Dendritic cell treated with granulocyte-macrophage colony-stimulating factor and Interleukin-4, amounts not matched to agents 40 ng/mL and 50 ng/mL, for 4 days (primary cell): ENCODE results near the gene RAP2B.
A peak's percentile ranks its signal among the peaks of the same experiment; 100 is the strongest.
"Not testable (repeated sequence)": the region's sequence is repeated elsewhere in the genome, so short reads cannot be mapped to it uniquely, and the experiment has no call there.

Experiments
- H3K27ac Mint-ChIP-seq: one replicate; pipeline ENCODE4 v1.8.0; 2022; ENCODE audit warnings: mild to moderate bottlenecking, mixed read lengths
- H3K27me3 Mint-ChIP-seq: one replicate; pipeline ENCODE4 v1.8.0; 2022; ENCODE audit warnings: mild to moderate bottlenecking, mixed read lengths
- H3K36me3 Mint-ChIP-seq: one replicate; pipeline ENCODE4 v1.8.0; 2022; ENCODE audit warnings: low read depth, mixed read lengths
- H3K4me1 Mint-ChIP-seq: one replicate; pipeline ENCODE4 v1.8.0; 2022; ENCODE audit warnings: low read depth, mixed read lengths
- H3K4me3 Mint-ChIP-seq: one replicate; pipeline ENCODE4 v1.8.0; 2022; ENCODE audit warnings: mild to moderate bottlenecking, moderate library complexity, mixed read lengths
- H3K9me3 Mint-ChIP-seq: one replicate; pipeline ENCODE4 v1.8.0; 2022; ENCODE audit warnings: mixed read lengths
- intact Hi-C: fragments of 100-400 bp; cut with micrococcal nuclease; formaldehyde crosslinking; loops from one replicate; pipeline ENCODE4 v1.15.0; 2022

The RAP2B gene

DNA sequence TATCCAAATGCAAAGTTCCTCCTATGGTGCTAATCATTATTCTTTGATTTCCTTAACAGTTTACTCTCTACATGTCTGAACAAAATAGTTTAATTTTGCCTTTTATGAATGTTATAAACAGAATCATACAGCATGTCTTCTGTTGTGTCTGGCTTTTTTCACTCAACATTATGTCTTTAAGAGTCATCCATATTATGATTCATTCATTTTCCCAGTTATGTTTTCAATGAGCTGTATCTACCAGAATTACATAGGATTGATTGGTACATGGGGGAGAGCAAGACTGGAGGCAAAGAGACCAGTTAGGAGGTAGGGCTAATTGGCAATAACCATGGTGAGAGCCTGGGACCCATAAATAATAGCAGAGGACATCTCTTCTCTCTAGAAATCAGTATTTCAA lies 16.6 kb upstream of the RAP2B start:
- H3K4me1 Mint-ChIP-seq: peaks cover 21% of the 10 kb centered on the region
- H3K9me3 Mint-ChIP-seq: peaks cover 8% of the 10 kb centered on the region
- peak overlapping the region; percentile 72 for H3K27ac Mint-ChIP-seq
- H3K36me3 Mint-ChIP-seq: no peaks in the 10 kb centered on the region
- intact Hi-C loops: loop anchor here (1.0 kb wide), 1 partner anchor 15 kb away; no protein-coding TSS in a partner anchor
- H3K27me3 Mint-ChIP-seq: no peaks in the 10 kb centered on the region
- no peak overlapping the region for H3K4me3 Mint-ChIP-seq

DNA sequence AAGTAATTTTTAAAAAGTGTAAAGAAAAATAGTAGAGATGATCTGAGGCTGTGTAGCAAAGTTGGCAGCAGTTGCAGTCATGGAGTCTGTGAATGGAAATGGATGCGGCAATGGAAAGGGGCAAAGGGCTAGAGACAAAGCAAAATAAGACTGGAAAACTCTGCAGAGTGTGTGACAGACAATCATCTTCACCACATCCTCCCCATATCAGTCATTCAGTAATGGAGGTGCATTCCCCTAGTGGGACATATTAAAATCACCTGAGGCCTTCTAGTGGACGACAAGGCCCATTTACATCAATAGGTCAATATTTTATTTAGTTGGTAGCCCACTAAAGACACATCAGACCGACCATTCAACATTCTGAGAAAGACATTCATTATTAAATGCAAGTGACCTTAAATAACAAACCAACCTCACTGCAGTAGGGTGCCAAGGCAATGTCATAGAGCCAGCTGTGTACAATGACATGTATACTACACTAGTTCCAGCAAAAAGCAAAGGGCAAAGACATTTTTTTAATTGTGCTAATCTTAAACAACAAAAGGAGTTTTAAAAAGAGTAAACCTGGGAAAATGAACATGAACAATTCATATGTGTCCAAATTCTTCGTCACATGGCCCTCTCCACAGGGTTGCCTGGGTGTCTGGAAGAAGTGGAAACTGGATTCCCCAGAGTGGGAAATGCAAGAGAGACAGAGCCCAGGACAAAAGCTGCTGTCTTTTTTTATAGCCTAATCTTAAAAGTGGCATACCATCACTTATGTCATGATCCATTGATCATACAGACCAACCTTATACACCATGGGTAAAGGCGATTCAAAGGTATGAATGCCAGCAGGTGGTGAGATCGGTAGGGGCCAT lies 15.6 kb upstream of the RAP2B start:
- Mint-ChIP-seq H3K36me3 (no peaks in the 10 kb centered on the region), H3K27ac (no peak overlapping the region), H3K9me3 (peaks cover 8% of the 10 kb centered on the region), H3K4me3 (no peak overlapping the region), H3K27me3 (no peaks in the 10 kb centered on the region), H3K4me1 (peaks cover 21% of the 10 kb centered on the region)
- intact Hi-C loops: no loop called here

DNA sequence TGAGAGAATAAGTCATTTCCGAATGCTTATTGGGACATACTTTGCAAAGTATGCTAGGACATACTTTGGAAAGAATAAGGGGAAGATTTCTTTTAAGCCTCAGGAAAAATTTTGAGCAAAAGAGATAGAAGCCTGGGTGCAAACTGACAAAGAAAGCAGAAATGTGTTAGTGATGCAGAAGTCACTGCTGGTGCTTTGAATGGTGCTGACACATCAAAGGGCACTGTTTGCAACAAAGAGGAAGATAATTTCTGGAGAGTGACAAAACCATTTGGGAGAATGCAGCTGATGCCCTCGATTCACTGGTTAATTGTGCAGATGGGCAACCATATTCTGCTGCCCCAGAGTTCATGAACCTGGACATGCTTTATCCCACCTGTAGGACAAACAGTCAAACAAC lies 11.0 kb upstream of the RAP2B start:
- Mint-ChIP-seq H3K9me3 (peaks cover 8% of the 10 kb centered on the region), H3K4me1 (peaks cover 17% of the 10 kb centered on the region), H3K27ac (peak overlapping the region; percentile 78), H3K36me3 (no peaks in the 10 kb centered on the region), H3K27me3 (no peaks in the 10 kb centered on the region), H3K4me3 (no peak overlapping the region)
- intact Hi-C loops: no loop called here

DNA sequence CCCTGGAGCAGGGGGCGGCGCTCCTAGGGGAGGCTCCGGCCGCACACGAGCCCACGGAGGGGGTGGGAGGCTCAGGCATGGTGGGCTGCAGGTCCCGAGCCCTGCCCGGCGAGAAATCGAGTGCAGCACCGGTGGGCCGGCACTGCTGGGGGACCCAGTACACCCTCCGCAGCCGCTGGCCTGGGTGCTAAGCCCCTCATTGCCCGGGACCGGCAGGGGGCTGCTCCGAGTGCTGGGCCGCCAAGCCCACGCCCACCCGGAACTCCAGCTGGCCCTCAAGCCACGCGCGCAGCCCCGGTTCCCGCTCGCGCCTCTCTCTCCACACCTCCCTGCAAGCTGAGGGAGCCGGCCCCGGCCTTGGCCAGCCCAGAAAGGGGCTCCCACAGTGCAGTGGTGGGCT lies 6.2 kb upstream of the RAP2B start:
- H3K4me1 Mint-ChIP-seq: peaks cover 18% of the 10 kb centered on the region
- H3K36me3 Mint-ChIP-seq, intact Hi-C loops, H3K9me3 Mint-ChIP-seq, H3K27me3 Mint-ChIP-seq, H3K27ac Mint-ChIP-seq, H3K4me3 Mint-ChIP-seq: not testable (repeated sequence)

DNA sequence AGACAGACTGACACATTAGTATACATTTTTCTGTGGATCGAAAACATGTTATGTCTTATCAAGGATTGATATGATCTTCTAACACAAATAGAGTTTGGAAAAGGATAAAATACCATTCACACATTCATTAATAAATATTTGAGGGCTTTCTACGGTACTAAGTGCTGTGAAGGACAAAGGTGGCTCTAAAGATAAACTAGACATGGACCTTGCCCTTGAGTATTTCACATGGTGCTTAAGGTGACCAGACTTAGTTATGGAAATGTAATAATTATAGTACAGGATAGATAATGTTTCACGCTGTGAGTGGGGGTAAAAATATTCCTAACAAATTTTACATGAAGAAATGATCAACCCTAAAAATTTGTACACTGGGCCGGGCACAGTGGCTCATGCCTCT lies 3.8 kb upstream of the RAP2B start:
- intact Hi-C loops: no loop called here
- H3K27me3 Mint-ChIP-seq: no peaks in the 10 kb centered on the region
- H3K27ac Mint-ChIP-seq: no peak overlapping the region

DNA sequence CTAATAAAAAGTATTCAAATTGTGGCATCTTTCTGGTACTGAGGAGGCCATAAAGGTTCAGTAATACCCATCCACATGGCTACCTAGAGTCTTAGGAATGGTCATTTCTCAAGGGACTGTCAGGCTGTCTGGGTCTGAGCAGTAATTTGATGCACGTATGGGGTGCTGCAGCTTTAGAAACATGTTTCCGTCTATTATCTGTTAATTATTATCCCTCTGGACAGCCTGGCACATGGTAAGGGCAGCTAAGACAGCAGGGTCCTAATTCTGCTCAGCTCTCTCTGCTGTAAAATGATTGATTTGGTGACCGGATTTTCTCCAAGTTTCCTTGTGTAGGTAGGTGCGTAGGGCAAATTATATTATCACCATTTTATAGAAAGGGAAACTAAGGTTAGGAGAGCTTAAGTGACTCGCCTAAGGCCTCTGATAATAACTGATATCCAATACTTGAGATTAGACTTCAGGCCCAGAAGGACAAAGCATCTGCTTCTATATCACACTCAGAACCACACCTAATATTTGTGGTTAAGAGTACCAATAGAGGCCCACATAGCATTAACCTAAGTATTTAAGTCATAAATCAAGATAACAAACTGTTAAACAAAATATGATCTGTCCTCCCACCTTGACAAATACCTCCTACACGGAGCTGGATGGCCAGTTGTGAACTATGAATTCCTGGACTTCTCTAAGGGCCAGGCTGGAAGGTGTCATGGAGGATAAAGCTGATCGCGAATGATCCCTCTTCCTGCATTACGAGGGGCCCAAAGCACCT lies 2.9 kb upstream of the RAP2B start:
- Mint-ChIP-seq H3K36me3 (peaks cover 28% of the 10 kb centered on the region), H3K9me3 (no peaks in the 10 kb centered on the region), H3K4me1 (peaks cover 19% of the 10 kb centered on the region), H3K27me3 (no peaks in the 10 kb centered on the region), H3K27ac (peak overlapping the region; percentile 100), H3K4me3 (no peak overlapping the region)
- intact Hi-C loops: no loop called here

More for the DNA sequence above, 3.8 kb upstream of the RAP2B start:
- Mint-ChIP-seq H3K36me3 (peaks cover 19% of the 10 kb centered on the region), H3K4me1 (peaks cover 14% of the 10 kb centered on the region), H3K9me3 (no peaks in the 10 kb centered on the region), H3K4me3 (no peak overlapping the region)

DNA sequence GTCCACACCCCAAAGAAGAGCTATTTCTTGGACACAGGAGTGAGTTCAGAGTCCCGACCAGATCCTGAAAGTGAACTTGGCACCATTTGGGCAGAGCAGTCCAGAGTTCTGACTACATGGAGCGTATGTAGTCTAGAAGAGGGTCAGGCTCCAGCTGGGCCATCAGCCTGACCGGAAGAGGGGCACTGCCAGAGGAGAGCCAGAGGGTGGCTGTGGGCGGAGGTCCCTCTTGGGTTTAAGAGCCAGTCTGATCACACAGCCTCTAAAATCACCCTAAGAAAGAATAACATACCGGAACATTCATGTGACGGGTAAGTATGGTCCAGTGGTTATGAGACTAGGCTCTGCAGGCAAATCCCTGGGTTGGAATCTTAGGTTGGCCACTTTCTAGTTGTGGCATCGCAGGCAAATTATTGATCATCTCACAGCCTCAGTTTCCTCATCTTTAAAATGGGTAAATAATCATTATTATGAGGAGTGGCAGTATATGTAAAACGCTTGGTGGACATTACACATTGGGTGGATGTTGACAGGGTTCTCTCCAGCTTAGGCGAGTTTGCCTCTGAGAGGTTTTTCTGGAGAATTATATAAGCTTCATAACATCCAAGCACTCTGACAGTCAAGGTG lies 2.1 kb upstream of the RAP2B start:
- Mint-ChIP-seq H3K4me1 (peaks cover 21% of the 10 kb centered on the region), H3K27me3 (no peaks in the 10 kb centered on the region), H3K4me3 (peak overlapping the region; percentile 88), H3K36me3 (peaks cover 36% of the 10 kb centered on the region), H3K9me3 (no peaks in the 10 kb centered on the region), H3K27ac (peak overlapping the region; percentile 100)
- intact Hi-C loops: loop anchor here (1.0 to 5.0 kb wide), 3 partner anchors 15 to 129 kb away; no protein-coding TSS in a partner anchor

DNA sequence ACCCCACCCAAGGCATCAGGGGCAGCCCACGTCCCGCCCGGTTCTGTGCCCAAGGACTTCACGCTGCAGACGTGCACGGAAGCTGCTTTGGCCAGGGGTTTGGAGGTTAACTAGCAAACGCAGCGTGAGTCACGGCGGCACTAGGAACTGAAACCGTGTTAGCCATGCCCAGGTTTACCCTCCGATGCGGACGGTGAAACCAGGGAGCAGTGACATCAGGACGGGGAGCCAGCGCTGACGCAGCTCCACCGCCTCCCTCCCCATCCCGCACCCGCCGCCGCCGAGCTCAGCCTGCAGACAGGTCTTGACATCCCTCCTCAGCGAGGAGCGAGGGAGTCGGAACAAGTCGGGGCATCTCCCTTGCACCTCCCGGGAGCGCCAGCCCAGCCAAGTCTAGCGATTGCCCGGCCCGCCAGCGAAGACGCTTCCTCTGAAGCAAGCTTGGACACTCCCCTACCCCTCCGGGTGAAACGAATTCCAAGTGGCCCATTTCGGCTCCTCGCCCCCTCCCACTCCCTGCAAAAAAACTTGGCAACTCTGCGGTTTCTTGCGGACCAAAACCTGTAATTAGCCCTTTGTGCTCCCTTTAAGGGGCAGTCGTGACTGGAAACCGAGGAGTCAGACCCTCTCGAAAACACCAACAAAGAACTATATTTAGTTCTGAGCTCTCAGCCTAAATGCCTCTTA lies 1.4 kb upstream of the RAP2B start:
- no peaks in the 10 kb centered on the region for H3K9me3 Mint-ChIP-seq
- peak overlapping the region; percentile 100 for H3K27ac Mint-ChIP-seq
- no peaks in the 10 kb centered on the region for H3K27me3 Mint-ChIP-seq
- H3K4me1 Mint-ChIP-seq: peaks cover 21% of the 10 kb centered on the region
- peaks cover 43% of the 10 kb centered on the region for H3K36me3 Mint-ChIP-seq
- intact Hi-C loops: loop anchor here (1.0 to 5.0 kb wide), 3 partner anchors 15 to 128 kb away; no protein-coding TSS in a partner anchor
- H3K4me3 Mint-ChIP-seq: peak overlapping the region; percentile 88

DNA sequence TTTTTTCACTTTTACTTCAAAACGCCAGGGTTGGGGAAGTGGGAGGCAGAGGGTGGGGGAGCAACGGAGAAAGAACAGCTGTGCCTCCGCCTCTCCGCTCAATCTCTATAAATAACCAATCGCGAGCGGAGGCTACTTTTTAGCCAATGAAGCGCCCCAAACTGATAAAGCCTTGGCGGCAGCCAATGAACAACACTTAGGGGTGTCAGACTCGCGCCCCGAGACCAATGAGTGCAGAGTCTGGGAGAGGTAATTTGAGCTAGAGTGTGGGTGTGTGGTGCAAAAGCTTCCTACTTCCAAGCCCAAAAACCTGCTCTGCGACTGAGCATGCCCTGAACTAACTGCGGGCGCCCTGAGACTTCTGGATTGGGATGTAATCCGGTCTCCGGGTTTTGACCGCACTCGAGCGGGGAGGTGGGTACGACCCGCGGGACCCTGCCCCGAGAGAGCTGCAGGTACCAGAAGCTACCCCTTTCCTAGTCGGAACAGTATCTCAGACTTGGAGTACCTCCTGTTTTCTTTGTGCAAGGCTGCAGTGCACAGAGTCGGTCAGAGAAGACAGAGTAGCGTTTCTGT lies 800 bp upstream of the RAP2B start:
- Mint-ChIP-seq H3K36me3 (peaks cover 49% of the 10 kb centered on the region), H3K4me1 (peaks cover 24% of the 10 kb centered on the region), H3K9me3 (no peaks in the 10 kb centered on the region), H3K27ac (peak overlapping the region; percentile 100), H3K4me3 (peak overlapping the region; percentile 88), H3K27me3 (no peaks in the 10 kb centered on the region)
- intact Hi-C loops: loop anchor here (2.0 to 5.0 kb wide), 2 partner anchors 34 to 128 kb away; no protein-coding TSS in a partner anchor

DNA sequence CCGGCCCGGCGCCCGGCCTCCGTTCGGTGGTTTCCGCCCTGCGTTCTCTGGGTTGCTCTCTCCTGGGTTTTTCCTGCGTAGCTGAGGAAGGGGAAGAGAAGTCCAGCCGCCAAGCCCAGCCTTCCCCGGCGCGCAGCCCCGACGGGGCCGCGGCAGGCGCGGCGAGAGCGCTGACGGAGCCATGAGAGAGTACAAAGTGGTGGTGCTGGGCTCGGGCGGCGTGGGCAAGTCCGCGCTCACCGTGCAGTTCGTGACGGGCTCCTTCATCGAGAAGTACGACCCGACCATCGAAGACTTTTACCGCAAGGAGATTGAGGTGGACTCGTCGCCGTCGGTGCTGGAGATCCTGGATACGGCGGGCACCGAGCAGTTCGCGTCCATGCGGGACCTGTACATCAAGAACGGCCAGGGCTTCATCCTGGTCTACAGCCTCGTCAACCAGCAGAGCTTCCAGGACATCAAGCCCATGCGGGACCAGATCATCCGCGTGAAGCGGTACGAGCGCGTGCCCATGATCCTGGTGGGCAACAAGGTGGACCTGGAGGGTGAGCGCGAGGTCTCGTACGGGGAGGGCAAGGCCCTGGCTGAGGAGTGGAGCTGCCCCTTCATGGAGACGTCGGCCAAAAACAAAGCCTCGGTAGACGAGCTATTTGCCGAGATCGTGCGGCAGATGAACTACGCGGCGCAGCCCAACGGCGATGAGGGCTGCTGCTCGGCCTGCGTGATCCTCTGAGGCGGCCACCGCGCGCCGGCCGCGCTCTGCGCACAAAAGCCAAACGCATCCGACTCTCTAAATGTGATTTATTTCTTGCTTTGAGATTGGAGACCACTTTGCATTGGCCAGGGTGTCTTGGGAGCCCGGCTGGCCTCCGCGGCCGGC lies 727 bp downstream of the RAP2B start:
- H3K27ac Mint-ChIP-seq: peak overlapping the region; percentile 100
- no peaks in the 10 kb centered on the region for H3K27me3 Mint-ChIP-seq
- H3K36me3 Mint-ChIP-seq: peaks cover 64% of the 10 kb centered on the region
- no peaks in the 10 kb centered on the region for H3K9me3 Mint-ChIP-seq
- peaks cover 39% of the 10 kb centered on the region for H3K4me1 Mint-ChIP-seq
- intact Hi-C loops: loop anchor here (1.0 to 5.0 kb wide), 2 partner anchors 35 to 119 kb away; no protein-coding TSS in a partner anchor
- H3K4me3 Mint-ChIP-seq: peak overlapping the region; percentile 88

DNA sequence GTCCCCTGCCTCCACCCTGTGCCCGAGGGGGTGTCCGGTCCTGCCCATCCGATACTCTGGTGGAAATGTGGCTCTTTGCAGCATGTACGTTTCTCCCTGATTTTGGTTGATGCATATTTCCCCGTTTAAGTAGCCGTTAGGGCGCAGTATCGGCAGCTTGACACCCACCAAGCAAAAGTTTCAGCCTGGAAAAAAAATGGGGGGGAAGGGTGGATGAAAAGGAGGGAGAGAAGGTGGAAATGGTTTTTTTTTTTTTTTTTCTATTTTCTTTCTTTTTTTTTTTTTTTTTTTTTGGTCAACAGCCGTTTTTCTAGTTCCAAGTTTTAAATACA lies 1.3 kb downstream of the RAP2B start:
- intact Hi-C loops: loop anchor here (5.0 kb wide), 1 partner anchor 36 kb away; no protein-coding TSS in a partner anchor
- no peaks in the 10 kb centered on the region for H3K27me3 Mint-ChIP-seq
- H3K4me1 Mint-ChIP-seq: peaks cover 42% of the 10 kb centered on the region

DNA sequence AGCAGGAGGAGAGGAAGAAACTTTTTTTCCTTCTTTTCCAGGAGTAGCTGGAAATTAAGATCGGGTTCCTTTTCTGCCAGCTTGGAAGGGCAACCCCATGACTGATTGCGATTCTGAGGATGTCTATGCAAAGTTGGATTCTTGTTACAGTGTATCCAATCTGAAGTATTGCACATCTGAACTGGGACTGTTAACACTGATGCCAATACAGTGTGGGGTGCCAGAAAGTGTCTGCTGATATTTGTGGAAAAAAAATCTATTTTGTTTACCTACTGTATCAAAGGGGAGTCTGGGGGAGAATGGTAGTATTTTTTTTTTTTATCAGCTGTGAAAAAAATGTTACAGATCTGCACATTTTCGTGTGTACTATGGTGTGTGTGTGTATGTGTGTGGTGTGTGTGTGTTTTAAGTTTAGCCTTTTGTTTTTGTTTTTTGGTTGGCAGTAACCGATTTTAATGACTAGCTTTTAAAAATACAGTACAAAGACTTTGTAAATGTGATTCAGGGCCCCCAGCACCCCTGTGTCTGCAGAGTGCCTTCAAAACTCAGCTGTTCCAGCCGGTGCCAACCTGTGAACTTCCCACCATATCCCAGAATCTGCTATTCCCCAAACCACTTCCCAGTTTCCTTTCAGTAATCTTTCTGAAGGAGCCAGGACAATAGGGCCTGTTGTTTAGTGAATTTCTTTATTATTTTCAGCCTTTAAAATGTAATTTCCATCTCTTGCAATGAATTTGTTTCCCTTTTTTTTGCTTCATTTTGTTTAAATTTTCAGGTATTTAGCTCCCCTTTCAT lies 1.9 kb downstream of the RAP2B start:
- Mint-ChIP-seq H3K27me3 (no peaks in the 10 kb centered on the region), H3K27ac (peak overlapping the region; percentile 100), H3K4me3 (peak overlapping the region; percentile 88), H3K36me3 (peaks cover 75% of the 10 kb centered on the region), H3K9me3 (no peaks in the 10 kb centered on the region), H3K4me1 (peaks cover 42% of the 10 kb centered on the region)
- intact Hi-C loops: loop anchor here (5.0 kb wide), 1 partner anchor 37 kb away; no protein-coding TSS in a partner anchor

More for the DNA sequence above, 1.3 kb downstream of the RAP2B start:
- Mint-ChIP-seq H3K9me3 (no peaks in the 10 kb centered on the region), H3K4me3 (peak overlapping the region; percentile 88), H3K36me3 (peaks cover 70% of the 10 kb centered on the region), H3K27ac (peak overlapping the region; percentile 100)
